Smooth muscle cell (in vitro differentiated cells): ENCODE data around the gene SLC1A7. TPM values are rescaled to one million over a fixed set of nuclear protein-coding genes. Genes with fewer than 3 reads are reported as not detected.
A peak's percentile ranks its signal among the peaks of the same experiment; 100 is the strongest.
"Not testable (repeated sequence)": the region's sequence is repeated elsewhere in the genome, so short reads cannot be mapped to it uniquely, and the experiment has no call there.

ENCODE experiments used
- DNase-seq: peaks from one replicate; lab custom pipeline; 2025; ENCODE audit not compliant: unreplicated experiment; lab: John Stamatoyannopoulos, UW
- H2AFZ ChIP-seq: fragments of 200-600 bp; sonication (generic); 2 replicates; pipeline ENCODE4 v1.6.0; 2016; ENCODE audit warnings: antibody characterized with exemption, low read depth, mild to moderate bottlenecking
- H3F3A ChIP-seq: fragments of 200-600 bp; sonication (generic); 2 replicates; pipeline ENCODE4 v1.6.0; 2017; ENCODE audit warnings: antibody characterized with exemption, low read depth
- H3K27ac ChIP-seq: fragments of 200-600 bp; sonication (generic); 2 replicates; pipeline ENCODE4 v1.5.1; 2016; ENCODE audit warnings: low read depth, mild to moderate bottlenecking
- H3K27me3 ChIP-seq: fragments of 200-600 bp; sonication (generic); 2 replicates; pipeline ENCODE4 v1.6.1; 2016; ENCODE audit warnings: low read depth, mild to moderate bottlenecking
- H3K36me3 ChIP-seq: fragments of 200-600 bp; sonication (generic); 2 replicates; pipeline ENCODE4 v1.5.1; 2016; ENCODE audit warnings: low read depth
- H3K4me1 ChIP-seq: fragments of 200-600 bp; sonication (generic); 2 replicates; pipeline ENCODE4 v1.5.1; 2016; ENCODE audit warnings: low read depth
- H3K4me2 ChIP-seq: fragments of 200-600 bp; sonication (generic); 2 replicates; pipeline ENCODE4 v1.6.0; 2016; ENCODE audit warnings: mild to moderate bottlenecking
- H3K4me3 ChIP-seq: fragments of 200-600 bp; sonication (generic); 2 replicates; pipeline ENCODE4 v1.5.1; 2016; ENCODE audit warnings: mild to moderate bottlenecking
- H3K79me2 ChIP-seq: fragments of 200-600 bp; sonication (generic); 2 replicates; pipeline ENCODE4 v1.6.0; 2016; ENCODE audit warnings: low read depth, mild to moderate bottlenecking
- H3K9ac ChIP-seq: fragments of 200-600 bp; sonication (generic); 2 replicates; pipeline ENCODE4 v1.6.0; 2016; ENCODE audit warnings: low read depth
- H3K9me3 ChIP-seq: fragments of 200-600 bp; sonication (generic); replicated peaks from 2 replicates; pipeline ENCODE4 v1.5.1; 2016; ENCODE audit warnings: low read depth
- H4K20me1 ChIP-seq: fragments of 200-600 bp; sonication (generic); 2 replicates; pipeline ENCODE4 v1.6.0; 2016; ENCODE audit warnings: low read depth
- WGBS: methylation state at CpG from one replicate; pipeline ENCODE4 v1.1.7; 2016; ENCODE audit warnings: low lambda C conversion rate; 5-methylcytosine and 5-hydroxymethylcytosine counted together
- polyA plus RNA-seq: library from polyadenylated mRNA; unstranded; fragments of >200 nt; fragmentation: Nextera tagmentation; extraction: Ambion mirVana; gene quantifications from 2 replicates; pipeline ENCODE4 v1.2.1, GENCODE V29; 2016
- total RNA-seq: library from RNA; depleted of rRNA; stranded (reverse); fragments of >200 nt; gene quantifications from 2 replicates; pipeline ENCODE4 v1.2.3, GENCODE V29; 2014
- TF ChIP-seq, protein P1 (sequence below): fragments of 200-600 bp; sonication (generic); IDR thresholded peaks from 2 replicates; pipeline ENCODE4 v1.5.1; 2017; ENCODE audit warnings: borderline replicate concordance, mild to moderate bottlenecking, antibody characterized with exemption; ENCODE audit not compliant: insufficient read depth, poor library complexity, severe bottlenecking

SLC1A7 gene
- total and polyA plus RNA-seq, 2 experiments from 2014 or later: 0.05 TPM; not detected in 1

DNA sequence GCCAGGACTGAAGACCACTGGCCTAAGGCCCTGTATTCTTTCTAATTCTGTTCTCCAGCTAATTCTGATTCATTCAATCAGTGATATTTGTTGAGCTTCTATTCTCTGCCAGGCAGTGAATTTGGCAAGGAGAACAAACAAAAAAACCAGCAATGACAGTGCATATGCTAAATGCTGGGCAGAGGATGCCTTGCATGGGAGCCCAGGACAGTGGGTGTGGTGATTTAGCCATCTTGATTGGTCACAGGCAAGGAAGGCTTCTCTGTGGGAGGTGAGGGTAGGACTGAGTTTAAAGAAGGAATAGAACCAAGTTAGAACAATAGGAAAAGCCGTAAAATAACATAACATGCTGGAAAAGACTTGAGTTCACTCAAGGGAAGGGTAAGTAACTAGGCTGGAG is 45.0 kb upstream of the SLC1A7 start:
- DNase-seq: no peak
- TF ChIP-seq, protein P1, sequence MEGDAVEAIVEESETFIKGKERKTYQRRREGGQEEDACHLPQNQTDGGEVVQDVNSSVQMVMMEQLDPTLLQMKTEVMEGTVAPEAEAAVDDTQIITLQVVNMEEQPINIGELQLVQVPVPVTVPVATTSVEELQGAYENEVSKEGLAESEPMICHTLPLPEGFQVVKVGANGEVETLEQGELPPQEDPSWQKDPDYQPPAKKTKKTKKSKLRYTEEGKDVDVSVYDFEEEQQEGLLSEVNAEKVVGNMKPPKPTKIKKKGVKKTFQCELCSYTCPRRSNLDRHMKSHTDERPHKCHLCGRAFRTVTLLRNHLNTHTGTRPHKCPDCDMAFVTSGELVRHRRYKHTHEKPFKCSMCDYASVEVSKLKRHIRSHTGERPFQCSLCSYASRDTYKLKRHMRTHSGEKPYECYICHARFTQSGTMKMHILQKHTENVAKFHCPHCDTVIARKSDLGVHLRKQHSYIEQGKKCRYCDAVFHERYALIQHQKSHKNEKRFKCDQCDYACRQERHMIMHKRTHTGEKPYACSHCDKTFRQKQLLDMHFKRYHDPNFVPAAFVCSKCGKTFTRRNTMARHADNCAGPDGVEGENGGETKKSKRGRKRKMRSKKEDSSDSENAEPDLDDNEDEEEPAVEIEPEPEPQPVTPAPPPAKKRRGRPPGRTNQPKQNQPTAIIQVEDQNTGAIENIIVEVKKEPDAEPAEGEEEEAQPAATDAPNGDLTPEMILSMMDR: no peak
- Histone ChIP-seq H3K4me3 (no peak overlapping the region), H3K9ac (no peak overlapping the region), H3K4me2 (no peak overlapping the region), H2AFZ (peak overlapping the region; percentile 29), H3K4me1 (peaks cover 3% of the 10 kb centered on the region), H3F3A (no peaks in the 10 kb centered on the region), H3K79me2 (no peaks in the 10 kb centered on the region), H3K27ac (no peak overlapping the region), H3K27me3 (no peaks in the 10 kb centered on the region), H4K20me1 (no peaks in the 10 kb centered on the region), H3K36me3 (no peaks in the 10 kb centered on the region), H3K9me3 (no peaks in the 10 kb centered on the region)
- 96% methylated on average over 1 of the region's 1 CpG for WGBS

DNA sequence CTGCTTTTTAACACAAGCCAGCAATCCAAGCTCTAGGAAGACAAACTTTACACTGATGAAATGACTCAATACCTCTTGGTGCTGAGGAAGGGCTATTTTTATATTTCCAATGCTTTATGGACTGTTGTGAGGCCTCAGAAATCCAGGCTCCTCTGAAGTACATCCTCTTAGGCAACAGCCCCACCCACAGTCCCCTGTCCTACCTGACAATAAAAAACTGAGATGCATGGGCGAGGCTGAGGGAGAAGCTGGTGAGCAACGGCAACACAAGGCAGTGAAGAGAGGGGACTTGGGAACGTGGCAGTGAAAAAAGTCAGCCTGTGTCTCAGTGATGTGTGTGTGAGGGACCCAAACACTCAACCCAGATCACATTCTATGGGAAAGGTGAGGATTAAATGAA is 44.1 kb upstream of the SLC1A7 start:
- WGBS: 76% methylated on average over 3 of the region's 3 CpGs
- Histone ChIP-seq H3K9me3 (no peaks in the 10 kb centered on the region), H3K27ac (no peak overlapping the region), H3F3A (no peaks in the 10 kb centered on the region), H3K27me3 (no peaks in the 10 kb centered on the region), H3K36me3 (no peaks in the 10 kb centered on the region), H4K20me1 (no peaks in the 10 kb centered on the region), H2AFZ (no peak overlapping the region), H3K4me1 (peaks cover 3% of the 10 kb centered on the region), H3K4me2 (no peak overlapping the region), H3K9ac (no peak overlapping the region), H3K79me2 (no peaks in the 10 kb centered on the region), H3K4me3 (no peak overlapping the region)
- TF ChIP-seq, protein P1: no peak
- DNase-seq: no peak

DNA sequence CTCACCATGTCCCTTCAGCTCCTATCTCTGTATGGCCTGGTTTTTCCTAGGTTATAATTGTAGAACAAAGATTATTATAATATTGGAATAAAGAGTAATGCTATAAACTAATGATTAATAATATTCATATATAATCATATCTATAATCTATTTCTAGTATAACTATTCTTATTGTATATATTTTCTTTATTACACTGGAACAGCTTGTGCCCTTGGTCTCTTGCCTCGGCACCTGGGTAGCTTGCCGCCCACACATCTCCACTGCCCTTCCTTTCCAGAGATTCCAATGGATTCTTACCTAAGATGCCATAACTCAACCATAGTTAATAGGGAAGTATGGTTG is 43.5 kb upstream of the SLC1A7 start:
- not testable (repeated sequence) for H3K36me3 ChIP-seq, DNase-seq, H3K9ac ChIP-seq, H3K27me3 ChIP-seq, H2AFZ ChIP-seq, H3K9me3 ChIP-seq, H3F3A ChIP-seq, H3K4me2 ChIP-seq, H3K4me3 ChIP-seq, H4K20me1 ChIP-seq, H3K4me1 ChIP-seq, H3K27ac ChIP-seq, H3K79me2 ChIP-seq
- 89% methylated on average over 2 of the region's 2 CpGs for WGBS

DNA sequence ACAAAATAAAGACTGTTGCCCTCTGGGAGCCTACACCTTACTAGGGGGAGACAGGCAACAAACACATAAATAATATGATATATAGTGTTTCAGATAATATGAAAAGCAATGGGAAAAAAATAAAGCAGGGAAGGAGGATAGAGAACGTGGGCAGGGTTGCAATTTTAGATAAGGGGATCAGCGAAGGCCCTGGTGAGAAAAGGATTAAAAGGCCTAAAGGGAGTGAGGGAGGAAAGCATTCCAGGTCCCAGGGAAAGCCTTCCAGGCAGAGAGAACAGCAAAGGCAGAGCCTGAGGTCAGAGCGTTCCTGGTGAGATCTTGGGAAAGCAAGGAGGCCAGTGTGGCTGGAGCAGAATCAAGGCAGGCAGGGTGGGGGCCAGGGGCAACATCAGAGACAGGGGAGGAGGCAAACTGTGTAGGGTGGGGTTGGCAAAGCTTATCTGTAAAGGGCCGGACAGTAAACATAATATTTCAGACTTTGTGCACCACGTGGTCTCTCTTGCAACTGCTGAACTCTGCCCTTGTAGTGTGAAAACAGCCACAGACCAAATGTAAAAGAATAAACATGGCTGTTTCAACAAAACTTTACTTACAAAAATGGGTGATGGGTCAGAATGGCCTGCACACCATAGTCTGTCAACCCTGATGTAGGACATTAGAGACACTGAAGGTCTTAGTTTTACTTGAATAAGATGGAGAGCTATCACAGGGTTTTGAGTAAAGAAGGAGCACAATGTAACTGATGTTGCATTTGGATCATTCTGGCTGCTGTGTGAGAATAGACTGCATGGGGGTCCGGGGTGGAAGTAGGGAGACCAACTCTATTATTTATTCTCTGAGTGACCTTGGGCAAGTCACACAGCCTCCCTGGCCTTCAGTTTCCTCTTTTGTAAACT is 40.9 kb upstream of the SLC1A7 start:
- H2AFZ ChIP-seq: peak overlapping the region; percentile 30
- no peak overlapping the region for H3K4me3 ChIP-seq
- TF ChIP-seq, protein P1: no peak
- H3F3A ChIP-seq: no peaks in the 10 kb centered on the region
- no peaks in the 10 kb centered on the region for H3K36me3 ChIP-seq
- peak overlapping the region; percentile 5 for H3K27ac ChIP-seq
- peak overlapping the region; percentile 14 for H3K4me2 ChIP-seq
- WGBS: 35% methylated on average over 6 of the region's 6 CpGs
- H3K79me2 ChIP-seq: no peaks in the 10 kb centered on the region
- H3K9ac ChIP-seq: no peak overlapping the region
- H3K9me3 ChIP-seq: no peaks in the 10 kb centered on the region
- no peaks in the 10 kb centered on the region for H3K27me3 ChIP-seq
- DNase-seq: no peak
- H4K20me1 ChIP-seq: no peaks in the 10 kb centered on the region
- H3K4me1 ChIP-seq: peaks cover 3% of the 10 kb centered on the region
